ENCODE results near the gene GGNBP2. TPM values are rescaled to one million over a fixed set of nuclear protein-coding genes. Genes with fewer than 3 reads are reported as not detected.

GGNBP2 gene
- total RNA-seq, 1 donor: 68.1 TPM

- DNase-seq (ENCODE audit: low read depth): no peak
- TF ChIP-seq, protein P1, sequence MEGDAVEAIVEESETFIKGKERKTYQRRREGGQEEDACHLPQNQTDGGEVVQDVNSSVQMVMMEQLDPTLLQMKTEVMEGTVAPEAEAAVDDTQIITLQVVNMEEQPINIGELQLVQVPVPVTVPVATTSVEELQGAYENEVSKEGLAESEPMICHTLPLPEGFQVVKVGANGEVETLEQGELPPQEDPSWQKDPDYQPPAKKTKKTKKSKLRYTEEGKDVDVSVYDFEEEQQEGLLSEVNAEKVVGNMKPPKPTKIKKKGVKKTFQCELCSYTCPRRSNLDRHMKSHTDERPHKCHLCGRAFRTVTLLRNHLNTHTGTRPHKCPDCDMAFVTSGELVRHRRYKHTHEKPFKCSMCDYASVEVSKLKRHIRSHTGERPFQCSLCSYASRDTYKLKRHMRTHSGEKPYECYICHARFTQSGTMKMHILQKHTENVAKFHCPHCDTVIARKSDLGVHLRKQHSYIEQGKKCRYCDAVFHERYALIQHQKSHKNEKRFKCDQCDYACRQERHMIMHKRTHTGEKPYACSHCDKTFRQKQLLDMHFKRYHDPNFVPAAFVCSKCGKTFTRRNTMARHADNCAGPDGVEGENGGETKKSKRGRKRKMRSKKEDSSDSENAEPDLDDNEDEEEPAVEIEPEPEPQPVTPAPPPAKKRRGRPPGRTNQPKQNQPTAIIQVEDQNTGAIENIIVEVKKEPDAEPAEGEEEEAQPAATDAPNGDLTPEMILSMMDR (IDR thresholded peaks at IDR 0.05; ENCODE audit: insufficient read depth, low read length): no peak
- H3K4me3 ChIP-seq (ENCODE audit: low read depth, low read length): no peak overlapping the region
These were observed 2.0 kb upstream of the GGNBP2 start for GRCh38 chr17:36542755-36543154.

DNA sequence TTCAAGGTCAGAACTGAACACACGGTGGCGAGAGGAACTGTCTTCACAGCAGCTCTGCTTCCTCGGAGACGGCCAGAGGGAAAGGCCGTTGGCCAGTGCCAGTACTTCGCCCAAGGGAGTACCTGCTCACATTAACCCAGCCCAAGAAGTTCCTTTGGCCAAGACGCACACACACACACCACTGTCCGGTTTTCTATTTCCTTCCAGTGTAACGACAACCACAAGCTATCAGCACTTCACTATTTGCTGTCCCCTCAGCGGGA, 744 bp upstream of the GGNBP2 start:
- DNase-seq (ENCODE audit: low read depth): peak; percentile 60

DNA sequence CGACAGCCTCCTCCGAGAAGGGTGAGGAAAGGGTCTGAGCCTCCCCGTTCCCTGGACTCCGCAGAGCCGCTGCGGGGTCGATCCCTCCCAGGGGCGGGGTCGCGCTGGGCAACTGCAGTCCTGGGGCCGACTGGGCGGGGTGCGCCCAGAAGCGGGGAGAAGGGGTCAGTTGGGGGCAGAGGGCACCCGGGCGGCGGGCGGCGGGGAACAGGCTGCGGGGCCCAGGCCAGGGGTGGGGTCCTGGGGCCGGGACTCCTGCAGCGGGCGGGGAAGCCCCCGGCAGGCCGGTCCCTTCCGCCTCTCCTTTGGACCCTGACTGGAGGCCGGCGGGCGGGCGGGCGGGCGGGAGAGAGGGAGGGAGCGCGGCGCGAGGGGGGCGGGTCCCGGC, 352 bp downstream of the GGNBP2 start:
- TF ChIP-seq, protein P1 (IDR thresholded peaks at IDR 0.05; ENCODE audit: insufficient read depth, low read length): no peak
- H3K4me3 ChIP-seq (ENCODE audit: low read depth, low read length): peak overlapping the region; percentile 91
- DNase-seq (ENCODE audit: low read depth): no peak

More for the DNA sequence above, 744 bp upstream of the GGNBP2 start:
- TF ChIP-seq, protein P1 (IDR thresholded peaks at IDR 0.05; ENCODE audit: insufficient read depth, low read length): peak; percentile 20
- H3K4me3 ChIP-seq (ENCODE audit: low read depth, low read length): peak overlapping the region; percentile 91

DNA sequence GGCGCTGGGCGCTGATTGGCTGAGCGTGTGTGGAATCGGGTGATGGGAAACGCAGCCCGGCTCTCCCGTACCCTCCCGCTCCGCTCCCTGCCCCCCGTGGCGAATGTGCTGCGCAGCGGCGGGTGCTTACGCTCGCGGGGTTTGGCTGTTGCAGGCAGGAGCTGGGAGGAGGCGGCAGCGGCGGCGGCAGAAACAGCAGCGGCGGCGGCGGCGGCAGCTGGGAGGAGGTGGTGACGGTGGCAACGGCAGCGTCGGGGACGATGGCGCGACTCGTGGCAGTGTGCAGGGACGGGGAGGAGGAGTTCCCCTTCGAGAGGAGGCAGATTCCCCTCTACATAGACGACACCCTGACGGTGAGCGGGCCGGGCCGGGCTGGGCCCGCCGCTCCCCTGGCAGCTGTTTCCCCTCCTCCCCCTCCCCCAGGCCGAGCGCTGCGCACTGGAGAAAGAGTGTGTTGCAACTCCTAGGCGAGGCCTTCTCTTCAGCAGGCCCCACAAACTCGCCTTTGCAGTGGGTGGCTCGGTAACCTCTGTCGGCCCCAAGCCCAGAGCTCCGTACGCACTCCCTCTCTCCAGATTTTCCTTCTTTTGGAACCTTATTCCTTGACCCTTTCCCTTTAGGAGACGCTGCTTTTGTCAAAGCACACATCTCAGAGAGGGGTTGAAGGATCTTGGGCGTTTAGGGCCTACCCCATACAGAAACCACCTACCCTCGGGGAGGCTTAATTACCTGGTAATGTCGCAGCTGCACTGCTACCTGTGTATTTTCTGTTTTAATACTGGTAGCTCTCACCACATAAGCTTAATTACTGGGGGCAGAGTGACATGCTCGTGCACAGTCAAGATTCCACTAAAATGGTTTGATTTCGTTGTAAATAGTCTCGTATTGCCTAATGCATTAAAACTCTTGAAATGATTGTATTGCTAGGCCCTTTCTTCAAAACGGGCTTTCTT, 1.0 kb downstream of the GGNBP2 start:
- DNase-seq (ENCODE audit: low read depth): peak; percentile 97
- TF ChIP-seq, protein P1 (IDR thresholded peaks at IDR 0.05; ENCODE audit: insufficient read depth, low read length): no peak
- H3K4me3 ChIP-seq (ENCODE audit: low read depth, low read length): peak overlapping the region; percentile 98

GRCh38 chr17:36546418-36547093, 1.8 kb downstream of the GGNBP2 start:
- H3K4me3 ChIP-seq (ENCODE audit: low read depth, low read length): peak overlapping the region; percentile 98
- TF ChIP-seq, protein P1 (IDR thresholded peaks at IDR 0.05; ENCODE audit: insufficient read depth, low read length): no peak
- peak; percentile 8 for DNase-seq (ENCODE audit: low read depth)

- TF ChIP-seq, protein P1 (IDR thresholded peaks at IDR 0.05; ENCODE audit: insufficient read depth, low read length): no peak
- H3K4me3 ChIP-seq (ENCODE audit: low read depth, low read length): peak overlapping the region; percentile 98
- DNase-seq (ENCODE audit: low read depth): no peak
These were observed 3.1 kb downstream of the GGNBP2 start for GRCh38 chr17:36547776-36548175.
